HG03571 (cell line): ENCODE results near the gene CDH4.

ENCODE experiments used
- ATAC-seq: cut with Tn5 transposase; IDR thresholded peaks from one replicate; pipeline ENCODE4 v1.9.1; 2021; ENCODE audit not compliant: unreplicated experiment

Gene CDH4

GRCh38 chr20:61643656-61644377 is 391.8 kb downstream of the CDH4 start:
- no peak for ATAC-seq

GRCh38 chr20:61644378-61645076 is 392.5 kb downstream of the CDH4 start:
- ATAC-seq: no peak

- no peak for ATAC-seq
Measured at GRCh38 chr20:61645732-61646131, 393.7 kb downstream of the CDH4 start.

- no peak for ATAC-seq
Measured at GRCh38 chr20:61646453-61646852, 394.4 kb downstream of the CDH4 start.

GRCh38 chr20:61646986-61647385 is 394.9 kb downstream of the CDH4 start:
- ATAC-seq: no peak

GRCh38 chr20:61647702-61648101 is 395.6 kb downstream of the CDH4 start:
- no peak for ATAC-seq

- ATAC-seq: no peak
Measured at GRCh38 chr20:61649105-61649859, 397.2 kb downstream of the CDH4 start.

- no peak for ATAC-seq
Measured at GRCh38 chr20:61649860-61650162, 397.8 kb downstream of the CDH4 start.

- ATAC-seq: no peak
Measured at GRCh38 chr20:61650912-61651733, 399.1 kb downstream of the CDH4 start.

GRCh38 chr20:61652146-61652545 is 400.1 kb downstream of the CDH4 start:
- no peak for ATAC-seq

- ATAC-seq: no peak
Measured at GRCh38 chr20:61654726-61655125, 402.7 kb downstream of the CDH4 start.

GRCh38 chr20:61655591-61655990 is 403.5 kb downstream of the CDH4 start:
- ATAC-seq: no peak

- ATAC-seq: no peak
Measured at GRCh38 chr20:61656198-61656597, 404.1 kb downstream of the CDH4 start.

GRCh38 chr20:61657721-61658377 is 405.8 kb downstream of the CDH4 start:
- no peak for ATAC-seq

GRCh38 chr20:61658563-61658962 is 406.5 kb downstream of the CDH4 start:
- no peak for ATAC-seq

- ATAC-seq: no peak
Measured at GRCh38 chr20:61659246-61659993, 407.4 kb downstream of the CDH4 start.

- ATAC-seq: no peak
Measured at GRCh38 chr20:61659994-61660346, 407.9 kb downstream of the CDH4 start.

GRCh38 chr20:61660559-61660958 is 408.5 kb downstream of the CDH4 start:
- ATAC-seq: no peak

- ATAC-seq: no peak
Measured at GRCh38 chr20:61661025-61661424, 409.0 kb downstream of the CDH4 start.

GRCh38 chr20:61661583-61661982 is 409.5 kb downstream of the CDH4 start:
- ATAC-seq: no peak
